IMR-90 (cell line): ENCODE results near the gene TMEM131. TPM values are rescaled to one million over a fixed set of nuclear protein-coding genes. Genes with fewer than 3 reads are reported as not detected.

ENCODE experiments used
- ATAC-seq: fragments of 200-7000 bp; cut with Tn5 transposase; 2 replicates; pipeline ENCODE4 v1.9.1; 2020; ENCODE audit warnings: low read depth, mild to moderate bottlenecking, moderate library complexity
- BruUV-seq: library from RNA; stranded (reverse); fragments of 400-500 nt; replicated peaks from 2 replicates; lab custom pipeline; 2021; lab: Mats Ljungman, UMichigan
- CTCF ChIA-PET: fragments of 300-600 bp; formaldehyde crosslinking; extraction: SDS; loops from one replicate; lab custom pipeline; 2021; ENCODE audit warnings: antibody characterized with exemption; lab: Yijun Ruan, JAX
- POLR2A ChIA-PET: fragments of 300-600 bp; sonication (Branson Sonifier 250); formaldehyde crosslinking; loops from one replicate; lab custom pipeline; 2022; ENCODE audit warnings: antibody characterized with exemption; ENCODE audit not compliant: unreplicated experiment; lab: Charles Lee
- DNase-seq: peaks from one replicate; pipeline ENCODE4 v3.0.0; 2013
- H2AFZ ChIP-seq: replicated peaks from 2 replicates; pipeline ENCODE3; 2013; ENCODE audit warnings: low read length, mild to moderate bottlenecking; ENCODE audit not compliant: poor library complexity
- H2AK5ac ChIP-seq: 2 replicates; pipeline ENCODE4 v1.6.1; 2013; ENCODE audit warnings: low read depth, low read length, inconsistent platforms
- H2AK9ac ChIP-seq: replicated peaks from 2 replicates; pipeline ENCODE3; 2013; ENCODE audit warnings: mild to moderate bottlenecking, low read depth, low read length, moderate library complexity; ENCODE audit not compliant: poor library complexity
- H2BK120ac ChIP-seq: 2 replicates; pipeline ENCODE4 v1.6.1; 2013; ENCODE audit warnings: low read depth, low read length, inconsistent platforms
- H2BK15ac ChIP-seq: 3 replicates; pipeline ENCODE4 v1.6.1; 2013; ENCODE audit warnings: low read depth, low read length, inconsistent platforms
- H2BK20ac ChIP-seq: 2 replicates; pipeline ENCODE4 v1.6.1; 2013; ENCODE audit warnings: low read depth, mild to moderate bottlenecking, inconsistent platforms, low read length, moderate library complexity
- H2BK5ac ChIP-seq: 2 replicates; pipeline ENCODE4 v1.6.1; 2013; ENCODE audit warnings: mild to moderate bottlenecking, low read depth, low read length, inconsistent platforms; ENCODE audit not compliant: poor library complexity, severe bottlenecking
- H3K14ac ChIP-seq: replicated peaks from 2 replicates; pipeline ENCODE4 v1.6.1; 2013; ENCODE audit warnings: low read depth, low read length, inconsistent platforms
- H3K18ac ChIP-seq: 2 replicates; pipeline ENCODE4 v1.6.1; 2013; ENCODE audit warnings: low read depth, low read length, control low read depth
- H3K23ac ChIP-seq: 2 replicates; pipeline ENCODE4 v1.6.1; 2013; ENCODE audit warnings: low read depth, low read length, inconsistent platforms
- H3K27ac ChIP-seq: 2 replicates; pipeline ENCODE4 v1.5.1; 2013; ENCODE audit warnings: mild to moderate bottlenecking, control low read depth, low read length; ENCODE audit not compliant: insufficient read depth
- H3K27me3 ChIP-seq: 2 replicates; pipeline ENCODE4 v1.6.1; 2013; ENCODE audit warnings: low read length; ENCODE audit not compliant: control insufficient read depth, insufficient read depth
- H3K36me3 ChIP-seq: 2 replicates; pipeline ENCODE4 v1.6.1; 2013; ENCODE audit warnings: low read length, mixed read lengths; ENCODE audit not compliant: control insufficient read depth, insufficient read depth
- H3K4ac ChIP-seq: 2 replicates; pipeline ENCODE4 v1.6.1; 2013; ENCODE audit warnings: low read depth, low read length, inconsistent platforms
- H3K4me1 ChIP-seq: 2 replicates; pipeline ENCODE4 v1.6.1; 2013; ENCODE audit warnings: low read length, mixed read lengths; ENCODE audit not compliant: control insufficient read depth, insufficient read depth
- H3K4me2 ChIP-seq: 2 replicates; pipeline ENCODE4 v1.6.1; 2013; ENCODE audit warnings: low read depth, mild to moderate bottlenecking, control low read depth, low read length, moderate library complexity
- H3K4me3 ChIP-seq: 2 replicates; pipeline ENCODE4 v1.5.1; 2013; ENCODE audit warnings: low read depth, mild to moderate bottlenecking, control low read depth, low read length, moderate library complexity; ENCODE audit not compliant: insufficient read depth
- H3K56ac ChIP-seq: 2 replicates; pipeline ENCODE4 v1.6.1; 2013; ENCODE audit warnings: low read length, inconsistent platforms; ENCODE audit not compliant: insufficient read depth; ENCODE audit errors: extremely low read depth
- H3K79me1 ChIP-seq, 2 experiments: 2 replicates each; pipeline ENCODE4 v1.6.1; 2013; ENCODE audit warnings: low read length in 2 of 2, inconsistent platforms in 1 of 2, low read depth in 1 of 2
- H3K9ac ChIP-seq: 2 replicates; pipeline ENCODE4 v1.6.1; 2013; ENCODE audit warnings: low read depth, low read length, control low read depth
- H3K9me1 ChIP-seq: 2 replicates; pipeline ENCODE4 v1.6.1; 2013; ENCODE audit warnings: low read length, inconsistent platforms; ENCODE audit not compliant: insufficient read depth
- H3K9me3 ChIP-seq: 2 replicates; pipeline ENCODE4 v1.6.1; 2013; ENCODE audit warnings: low read length; ENCODE audit not compliant: control insufficient read depth, insufficient read depth
- H4K20me1 ChIP-seq: 2 replicates; pipeline ENCODE4 v1.6.1; 2013; ENCODE audit warnings: low read length, inconsistent platforms; ENCODE audit not compliant: insufficient read depth
- H4K5ac ChIP-seq: 2 replicates; pipeline ENCODE4 v1.6.1; 2013; ENCODE audit warnings: mild to moderate bottlenecking, low read depth, low read length, control low read depth
- H4K8ac ChIP-seq, 2 experiments: 2 replicates each; pipeline ENCODE4 v1.6.1; 2013; ENCODE audit warnings: low read depth in 2 of 2, low read length in 2 of 2, control low read depth in 1 of 2, inconsistent platforms in 1 of 2
- H4K91ac ChIP-seq: 2 replicates; pipeline ENCODE4 v1.6.1; 2013; ENCODE audit warnings: low read depth, low read length, inconsistent platforms; ENCODE audit not compliant: insufficient read depth
- CHD1 ChIP-seq: IDR thresholded peaks from 2 replicates; pipeline ENCODE4 v1.6.1; 2012; ENCODE audit warnings: low read depth, low read length, improper control_type of control experiment
- ELK1 ChIP-seq: fragments of 150-350 bp; IDR thresholded peaks from 2 replicates; pipeline ENCODE4 v1.6.1; 2016; ENCODE audit warnings: low read depth, mild to moderate bottlenecking, low read length, moderate library complexity, borderline replicate concordance
- RAD21 ChIP-seq: IDR thresholded peaks from 2 replicates; pipeline ENCODE4 v1.6.1; 2012; ENCODE audit warnings: low read length, improper control_type of control experiment
- RCOR1 ChIP-seq: IDR thresholded peaks from 2 replicates; pipeline ENCODE4 v1.6.1; 2012; ENCODE audit warnings: mild to moderate bottlenecking, low read length, improper control_type of control experiment; ENCODE audit not compliant: insufficient replicate concordance
- SMC3 ChIP-seq: fragments of 150-350 bp; IDR thresholded peaks from 2 replicates; pipeline ENCODE4 v1.6.1; 2016; ENCODE audit warnings: low read depth, mild to moderate bottlenecking, antibody characterized with exemption, low read length, moderate library complexity
- WGBS, 2 experiments: methylation state at CpG; one replicate each; pipeline versions ENCODE4 v1.1.5 to v1.1.7; 2013; ENCODE audit warnings: missing lambda C conversion rate in 2 of 2; ENCODE audit not compliant: insufficient read length in 1 of 2; ENCODE audit errors: extremely low coverage in 2 of 2; 5-methylcytosine and 5-hydroxymethylcytosine counted together
- dilution Hi-C: fragments of 300-500 bp; cut with HindIII; formaldehyde crosslinking; loops from one replicate; pipeline ENCODE4 v1.14.3; 2018; ENCODE audit warnings: low sequenced_read_pairs; ENCODE audit not compliant: unreplicated experiment
- in situ Hi-C: fragments of 300-500 bp; cut with MboI; formaldehyde crosslinking; loops from 3 replicates; pipeline ENCODE4 v1.14.3; 2019; ENCODE audit warnings: low sequenced_read_pairs, inconsistent platforms, mixed read lengths
- intact Hi-C: fragments of 100-400 bp; cut with micrococcal nuclease; formaldehyde crosslinking; loops from 2 replicates; pipeline ENCODE4 v1.10.0; 2022
- polyA plus RNA-seq, 3 experiments: library from polyadenylated mRNA; depleted of rRNA; stranded (reverse); fragments of >200 nt; gene quantifications; 2 replicates each; pipeline ENCODE4 v1.2.3, GENCODE V29; 2012; ENCODE audit warnings: low replicate concordance in 1 of 3
- total RNA-seq: library from RNA; depleted of rRNA; stranded (reverse); fragments of >200 nt; gene quantifications from 2 replicates; pipeline ENCODE4 v1.2.3, GENCODE V29; 2012

Gene TMEM131
- total and polyA plus RNA-seq, 2 of the 4 experiments (the other 2 are of a cell fraction), result 13.3 to 14.0 TPM

GRCh38 chr2:97998431-97999005 lies 2.8 kb upstream of the TMEM131 start:
- Histone ChIP-seq H4K20me1 (peaks cover 8% of the 10 kb centered on the region; the same call in 1 of the 2 replicates), H3K23ac (no peak overlapping the region), H4K91ac (no peak overlapping the region), H3K56ac (no peak overlapping the region), H4K5ac (no peak overlapping the region), H4K8ac (no peak overlapping the region), H2BK15ac (no peak overlapping the region), H3K4me3 (no peak overlapping the region), H2AK9ac (no peak overlapping the region), H3K36me3 (no peaks in the 10 kb centered on the region), H2AK5ac (no peak overlapping the region), H3K4me2 (no peak overlapping the region), H3K14ac (no peak overlapping the region), H3K79me1 (peaks cover 4 to 7% of the 10 kb centered on the region in 2 experiments; a peak in 3 of 4 replicates), H3K4ac (no peak overlapping the region), H2BK20ac (no peak overlapping the region), H3K27ac (no peak overlapping the region), H2BK120ac (no peak overlapping the region), H3K18ac (no peak overlapping the region), H3K27me3 (no peaks in the 10 kb centered on the region; the same call in 1 of the 2 replicates), H2BK5ac (no peak overlapping the region), H3K9me1 (peaks cover 3% of the 10 kb centered on the region; the same call in 1 of the 2 replicates), H3K9ac (no peak overlapping the region), H3K9me3 (no peaks in the 10 kb centered on the region), H3K4me1 (no peaks in the 10 kb centered on the region), H2AFZ (no peak overlapping the region)
- dilution Hi-C loops (no loop called here), intact Hi-C loops (loop anchor here (5.0 to 10.0 kb wide), 4 partner anchors 149 to 389 kb away; no protein-coding TSS in a partner anchor), in situ Hi-C loops (no loop called here)
- WGBS, 2 experiments, result 71% methylated on average over 1 of the region's 1 CpG; no CpG with 5 or more reads in 1 of the 2 experiments
- ATAC-seq (no peak), DNase-seq (no peak)
- ChIA-PET POLR2A (no interaction called here), CTCF (interaction anchor here (0.8 kb wide), 1 partner anchor 271 kb away, joined by 4 read pairs; no protein-coding TSS in a partner anchor)
- TF ChIP-seq SMC3 (no peak), ELK1 (no peak), CHD1 (no peak), RAD21 (no peak), RCOR1 (no peak)
- BruUV-seq, result no TSS peak
